Measurements from ENCODE around the gene NKAIN2.
"Not testable (repeated sequence)": the region's sequence is repeated elsewhere in the genome, so short reads cannot be mapped to it uniquely, and the experiment has no call there.

NKAIN2 gene

GRCh38 chr6:124535746-124536145 is 732.1 kb downstream of the NKAIN2 start:
- FAIRE-seq, result no peak

GRCh38 chr6:124536157-124536841 is 732.6 kb downstream of the NKAIN2 start:
- no peak for FAIRE-seq

GRCh38 chr6:124536842-124537191 is 733.2 kb downstream of the NKAIN2 start:
- no peak for FAIRE-seq

GRCh38 chr6:124539096-124539495 is 735.4 kb downstream of the NKAIN2 start:
- FAIRE-seq, result no peak

GRCh38 chr6:124541573-124541972 is 737.9 kb downstream of the NKAIN2 start:
- FAIRE-seq, result no peak

GRCh38 chr6:124546601-124547000 is 742.9 kb downstream of the NKAIN2 start:
- FAIRE-seq, result no peak

- FAIRE-seq, result no peak
These were observed 748.1 kb downstream of the NKAIN2 start for GRCh38 chr6:124551711-124552233.

- no peak for FAIRE-seq
These were observed 754.2 kb downstream of the NKAIN2 start for GRCh38 chr6:124557873-124558272.

- FAIRE-seq, result not testable (repeated sequence)
These were observed 756.4 kb downstream of the NKAIN2 start for GRCh38 chr6:124560078-124560477.

- no peak for FAIRE-seq
These were observed 757.4 kb downstream of the NKAIN2 start for GRCh38 chr6:124560873-124561567.

GRCh38 chr6:124561635-124562130 is 758.0 kb downstream of the NKAIN2 start:
- FAIRE-seq, result no peak

GRCh38 chr6:124564125-124564524 is 760.5 kb downstream of the NKAIN2 start:
- not testable (repeated sequence) for FAIRE-seq

GRCh38 chr6:124567401-124567800 is 763.7 kb downstream of the NKAIN2 start:
- no peak for FAIRE-seq

- FAIRE-seq, result no peak
These were observed 770.3 kb downstream of the NKAIN2 start for GRCh38 chr6:124573953-124574352.

GRCh38 chr6:124577734-124578281 is 774.1 kb downstream of the NKAIN2 start:
- FAIRE-seq, result no peak

- FAIRE-seq, result no peak
These were observed 786.3 kb downstream of the NKAIN2 start for GRCh38 chr6:124590001-124590400.

- FAIRE-seq, result no peak
These were observed 796.0 kb downstream of the NKAIN2 start for GRCh38 chr6:124599656-124600055.

GRCh38 chr6:124604719-124605118 is 801.1 kb downstream of the NKAIN2 start:
- FAIRE-seq, result no peak

- FAIRE-seq, result no peak
These were observed 803.5 kb downstream of the NKAIN2 start for GRCh38 chr6:124607119-124607627.

- FAIRE-seq, result no peak
These were observed 809.4 kb downstream of the NKAIN2 start for GRCh38 chr6:124613031-124613430.

- no peak for FAIRE-seq
These were observed 818.7 kb downstream of the NKAIN2 start for GRCh38 chr6:124622351-124622750.

GRCh38 chr6:124633655-124634054 is 830.0 kb downstream of the NKAIN2 start:
- no peak for FAIRE-seq

GRCh38 chr6:124640432-124640831 is 836.8 kb downstream of the NKAIN2 start:
- FAIRE-seq, result no peak

GRCh38 chr6:124655866-124656265 is 852.2 kb downstream of the NKAIN2 start:
- FAIRE-seq, result no peak

Data from G401.6 (cell line).